Posterior cingulate gyrus (tissue), 11 donors: Measurements from ENCODE around the gene SRSF11.

Experiments
- DNase-seq, 10 donors: peaks; one replicate each; pipeline versions ENCODE4 v3.0.0 to v3.0.0-alpha.2; 2020 to 2021; ENCODE audit warnings: mixed read lengths in 3 of 10
- intact Hi-C: fragments of 100-400 bp; cut with DNase I; formaldehyde crosslinking; loops from one replicate; pipeline ENCODE4 v1.15.1; 2023

Gene SRSF11

GRCh38 chr1:70293186-70293843 lies 72.1 kb downstream of the SRSF11 start:
- intact Hi-C loops = no loop called here
- no peak for DNase-seq

DNA sequence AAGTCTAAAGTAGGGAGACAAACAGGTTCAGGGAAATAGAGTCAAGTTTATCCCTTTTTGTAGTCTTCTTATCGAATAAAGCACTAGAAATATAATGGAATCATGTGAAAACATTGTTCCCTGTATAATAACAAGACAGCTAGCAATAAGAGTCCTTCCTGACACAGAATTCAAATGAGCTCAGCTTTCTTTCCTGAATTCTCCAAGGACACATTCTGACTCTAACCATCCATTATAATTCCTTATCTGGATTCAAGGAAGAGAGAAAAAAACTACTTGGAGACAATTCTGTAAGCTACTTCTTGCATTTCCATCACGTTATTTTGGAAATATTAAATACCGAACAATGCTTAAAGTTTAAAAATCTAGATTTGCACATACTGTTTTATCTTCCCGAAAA lies 74.6 kb downstream of the SRSF11 start:
- no peak for DNase-seq
- intact Hi-C loops = no loop called here

GRCh38 chr1:70299472-70299871 lies 78.3 kb downstream of the SRSF11 start:
- DNase-seq = no peak
- intact Hi-C loops = no loop called here
